HG03103 (cell line): Measurements from ENCODE around the gene PKD2.

Experiments used
- ATAC-seq: cut with Tn5 transposase; IDR thresholded peaks from one replicate; pipeline ENCODE4 v1.9.1; 2021; ENCODE audit warnings: low read depth; ENCODE audit not compliant: unreplicated experiment

PKD2 gene

GRCh38 chr4:88060431-88060830 is 53.0 kb downstream of the PKD2 start:
- ATAC-seq: no peak

DNA sequence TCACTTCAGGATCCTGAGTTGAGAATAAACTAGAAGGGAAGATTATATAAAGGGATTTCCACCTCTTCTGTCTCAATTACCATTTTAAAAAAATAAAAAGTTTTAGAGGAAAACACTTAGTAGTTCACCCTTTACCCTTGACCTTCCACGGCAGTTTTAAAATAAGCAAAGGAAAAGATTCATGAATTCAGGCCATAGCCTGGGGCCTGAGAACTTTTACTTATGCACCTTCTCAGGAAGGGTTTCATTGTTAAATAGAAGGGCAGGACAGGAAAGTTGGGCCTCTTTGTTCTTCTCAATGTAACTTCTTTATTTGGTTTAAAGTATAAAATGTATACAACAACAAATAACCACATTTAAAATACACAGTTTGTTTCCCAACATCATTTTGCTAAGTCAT is 54.9 kb downstream of the PKD2 start:
- no peak for ATAC-seq

DNA sequence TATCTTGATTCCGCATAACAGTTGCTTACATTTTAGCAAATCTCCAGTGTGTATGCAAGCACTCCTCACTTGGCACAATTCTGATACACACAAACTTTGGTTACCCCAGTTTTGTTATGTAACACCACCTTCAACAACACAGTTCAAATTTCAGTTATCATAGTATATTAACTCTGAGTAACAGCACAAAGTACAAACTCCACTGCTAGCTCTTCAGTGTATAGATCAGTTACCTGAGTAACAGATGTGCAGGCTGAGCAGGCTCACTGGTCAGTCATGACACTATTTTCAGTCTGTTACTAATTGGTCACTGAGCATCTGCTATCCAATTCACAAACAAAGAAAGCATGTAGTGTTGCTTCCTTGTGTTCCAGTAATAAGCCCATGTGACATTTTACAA is 55.4 kb downstream of the PKD2 start:
- no peak for ATAC-seq

DNA sequence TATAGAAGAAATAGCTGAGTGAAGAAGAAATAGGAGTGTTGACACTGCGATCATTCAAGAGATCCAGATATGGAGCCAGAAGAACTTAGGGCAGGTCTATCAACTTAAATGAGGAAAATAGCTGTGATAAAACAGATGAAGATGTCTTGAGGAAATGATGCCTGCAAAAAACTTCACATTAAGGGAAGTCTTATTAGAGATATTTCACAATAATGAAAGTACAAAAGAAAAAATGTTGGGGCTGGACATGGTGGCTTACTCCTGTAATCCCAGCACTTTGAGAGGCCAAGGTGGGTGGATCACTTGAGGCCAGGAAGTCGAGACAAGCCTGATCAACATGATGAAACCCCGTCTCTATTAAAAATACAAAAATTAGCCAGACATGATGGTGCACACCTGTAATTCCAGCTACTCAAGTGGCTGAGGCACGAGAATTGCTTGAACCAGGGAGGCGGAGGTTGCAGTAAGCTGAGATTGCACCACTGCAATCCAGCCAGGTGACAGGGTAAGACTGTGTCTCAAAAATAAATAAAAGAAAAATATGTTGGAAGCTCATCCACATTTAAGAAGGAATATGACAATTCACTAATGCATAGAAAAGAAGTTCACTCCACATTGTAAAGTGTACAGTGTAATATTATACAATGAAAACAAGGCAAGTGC is 56.3 kb downstream of the PKD2 start:
- ATAC-seq: no peak

GRCh38 chr4:88064410-88064809 is 57.0 kb downstream of the PKD2 start:
- no peak for ATAC-seq

- ATAC-seq: no peak
These were observed 62.6 kb downstream of the PKD2 start for GRCh38 chr4:88070031-88070430.

DNA sequence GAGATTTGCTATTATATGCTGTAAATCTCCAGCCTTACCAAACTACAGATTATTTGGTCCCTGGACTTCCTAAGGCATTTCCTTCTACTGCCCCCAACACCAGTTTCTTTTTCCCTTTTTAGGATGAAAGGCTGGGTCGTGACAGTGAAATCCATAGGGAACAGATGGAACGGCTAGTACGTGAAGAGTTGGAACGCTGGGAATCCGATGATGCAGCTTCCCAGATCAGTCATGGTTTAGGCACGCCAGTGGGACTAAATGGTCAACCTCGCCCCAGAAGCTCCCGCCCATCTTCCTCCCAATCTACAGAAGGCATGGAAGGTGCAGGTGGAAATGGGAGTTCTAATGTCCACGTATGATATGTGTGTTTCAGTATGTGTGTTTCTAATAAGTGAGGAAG is 67.9 kb downstream of the PKD2 start:
- no peak for ATAC-seq

- ATAC-seq: no peak
These were observed 70.6 kb downstream of the PKD2 start for GRCh38 chr4:88077911-88078524.

- no peak for ATAC-seq
These were observed 71.1 kb downstream of the PKD2 start for GRCh38 chr4:88078579-88078978.

GRCh38 chr4:88080626-88081025 is 73.2 kb downstream of the PKD2 start:
- ATAC-seq: no peak

DNA sequence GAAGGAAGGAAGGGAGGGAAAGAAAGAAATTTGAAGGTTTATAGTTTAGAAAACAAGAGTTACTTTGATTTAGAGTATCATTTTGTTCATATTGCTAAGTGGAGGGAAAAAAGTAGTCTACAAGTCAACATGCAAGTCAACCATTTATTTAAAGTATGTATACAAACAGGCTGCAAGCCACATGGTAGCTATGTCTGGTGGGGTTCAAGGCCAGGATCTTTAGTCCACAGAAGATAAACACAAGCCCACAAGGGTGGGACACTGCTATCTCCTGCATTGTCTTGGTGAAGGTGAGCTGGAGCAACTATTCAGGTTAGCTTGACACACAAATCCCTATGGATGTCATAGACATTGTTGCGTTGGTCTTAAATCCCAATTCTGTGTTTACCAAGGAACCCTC is 79.6 kb downstream of the PKD2 start:
- ATAC-seq: no peak

DNA sequence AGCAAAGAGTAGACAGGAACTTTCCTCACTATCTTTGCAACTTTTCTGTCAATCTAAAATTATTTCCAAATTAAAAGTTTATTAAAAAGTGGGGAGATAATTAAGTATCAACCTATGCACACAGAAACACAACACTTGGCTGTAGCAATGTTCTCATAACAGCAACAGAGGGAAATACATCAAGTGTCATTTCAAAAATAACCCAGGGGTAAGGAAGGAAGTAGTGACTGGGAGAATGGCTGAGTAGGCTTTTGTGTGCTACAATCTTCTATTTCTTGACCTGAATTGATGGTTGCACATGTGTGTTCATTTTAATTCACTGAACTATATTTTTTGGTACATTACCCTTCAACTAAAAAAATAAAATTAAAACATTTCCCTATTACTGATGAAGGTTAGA is 83.5 kb downstream of the PKD2 start:
- ATAC-seq: no peak

DNA sequence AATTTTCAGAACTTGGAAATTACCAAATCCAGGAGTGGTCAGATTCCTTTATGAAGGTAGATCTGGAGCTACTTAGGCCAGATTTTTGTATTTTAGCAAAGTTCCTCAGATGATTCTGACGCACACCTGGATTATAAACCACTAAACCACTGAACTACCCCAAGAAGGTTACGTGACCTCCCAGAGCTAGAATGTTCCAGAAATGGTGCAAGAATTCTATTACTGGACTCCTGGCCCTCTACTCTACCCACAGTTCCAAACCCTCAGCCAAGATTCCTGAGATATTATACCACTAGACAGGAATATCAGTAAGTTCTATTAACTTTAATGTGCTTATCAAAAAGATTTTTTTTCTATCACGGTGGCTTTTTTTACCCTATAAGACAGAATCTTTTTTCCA is 83.9 kb downstream of the PKD2 start:
- no peak for ATAC-seq

- no peak for ATAC-seq
These were observed 86.4 kb downstream of the PKD2 start for GRCh38 chr4:88093874-88094273.

DNA sequence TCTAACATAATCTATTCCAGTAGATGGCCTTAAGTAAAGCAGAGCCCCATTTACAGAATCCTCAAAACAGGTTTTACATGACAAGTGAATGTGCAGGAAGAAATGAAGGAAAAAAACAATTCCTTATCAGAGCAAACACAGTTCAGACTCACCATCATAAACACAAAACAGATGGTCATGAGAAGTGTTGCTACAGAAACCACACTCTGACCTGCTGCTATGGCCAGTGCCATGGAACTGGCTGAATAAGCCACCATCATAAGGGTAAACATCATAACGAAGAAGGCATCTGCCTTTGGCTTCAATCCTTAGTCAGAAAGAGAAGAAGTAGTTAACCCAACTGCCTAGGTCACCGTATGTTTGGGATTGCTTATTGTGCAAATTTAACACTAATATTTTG is 89.9 kb downstream of the PKD2 start:
- no peak for ATAC-seq

DNA sequence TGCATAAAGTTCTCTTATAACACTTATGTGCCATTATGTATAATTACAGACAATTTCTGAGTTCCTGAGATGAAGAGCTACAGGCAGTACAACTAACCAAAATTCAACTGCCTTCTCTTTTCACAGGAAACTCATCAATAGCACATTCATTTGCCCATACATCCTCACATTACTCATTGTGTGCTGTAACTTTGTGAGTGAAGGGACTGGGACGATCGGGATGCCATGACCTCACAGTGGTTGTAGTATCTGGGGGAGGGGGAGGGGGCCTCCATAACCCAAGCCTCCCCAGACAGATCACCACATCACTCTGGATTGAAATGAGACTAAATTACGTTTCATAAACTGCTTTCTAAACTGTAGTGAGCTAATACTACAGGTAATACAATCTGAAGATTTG is 90.3 kb downstream of the PKD2 start:
- ATAC-seq: no peak

DNA sequence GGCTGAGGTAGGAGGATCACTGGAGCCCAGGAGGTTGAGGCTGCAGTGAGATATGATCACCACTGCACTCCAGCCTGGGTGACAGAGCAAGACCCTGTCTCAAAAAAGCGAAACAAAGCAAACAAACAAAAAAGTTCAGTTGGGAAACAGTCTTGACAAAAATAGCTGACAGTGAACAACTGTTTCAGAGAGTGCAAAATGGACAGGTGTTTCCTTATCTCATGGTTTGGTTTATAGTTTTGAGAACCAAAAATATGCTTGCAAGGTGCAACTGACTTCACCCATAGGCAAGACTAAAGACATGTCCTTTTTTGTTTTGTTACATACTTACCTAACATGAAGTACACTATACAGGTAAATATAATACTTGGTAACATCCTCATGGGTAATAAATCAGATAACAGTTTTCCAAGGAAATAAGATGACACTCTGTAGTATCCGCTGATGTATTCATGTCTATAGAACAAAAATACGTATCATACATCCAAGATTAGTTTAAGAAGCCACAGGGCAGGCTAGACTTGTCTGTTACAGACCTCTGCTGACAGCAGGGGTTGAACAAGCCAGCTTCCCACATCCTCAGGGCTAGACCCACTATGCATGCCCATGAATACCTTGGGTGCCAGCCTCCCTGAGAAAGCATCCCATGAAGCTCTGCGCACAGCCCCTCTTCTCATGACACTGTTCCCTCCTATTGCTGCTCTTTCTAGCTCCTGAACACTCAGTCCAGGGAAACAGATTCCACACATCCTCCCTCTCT is 91.7 kb downstream of the PKD2 start:
- no peak for ATAC-seq

- no peak for ATAC-seq
These were observed 93.7 kb downstream of the PKD2 start for GRCh38 chr4:88101165-88101564.

DNA sequence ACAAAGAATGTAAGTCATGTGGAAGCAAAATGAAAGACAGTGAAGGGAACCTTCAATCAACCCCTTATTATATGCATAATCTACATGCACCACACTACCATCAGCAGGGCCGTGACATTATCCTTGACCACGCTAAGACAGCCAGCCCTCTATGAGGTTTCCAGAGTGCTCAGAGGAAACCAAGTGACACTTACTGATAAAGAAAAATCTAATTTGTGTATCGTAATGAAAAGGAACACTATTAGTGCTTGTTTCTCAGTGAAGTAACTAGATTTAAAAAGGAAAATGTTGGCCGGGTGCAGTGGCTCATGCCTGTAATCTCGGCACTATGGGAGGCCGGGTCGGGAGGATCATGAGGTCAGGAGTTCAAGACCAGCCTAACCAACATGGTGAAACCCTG is 94.6 kb downstream of the PKD2 start:
- no peak for ATAC-seq

DNA sequence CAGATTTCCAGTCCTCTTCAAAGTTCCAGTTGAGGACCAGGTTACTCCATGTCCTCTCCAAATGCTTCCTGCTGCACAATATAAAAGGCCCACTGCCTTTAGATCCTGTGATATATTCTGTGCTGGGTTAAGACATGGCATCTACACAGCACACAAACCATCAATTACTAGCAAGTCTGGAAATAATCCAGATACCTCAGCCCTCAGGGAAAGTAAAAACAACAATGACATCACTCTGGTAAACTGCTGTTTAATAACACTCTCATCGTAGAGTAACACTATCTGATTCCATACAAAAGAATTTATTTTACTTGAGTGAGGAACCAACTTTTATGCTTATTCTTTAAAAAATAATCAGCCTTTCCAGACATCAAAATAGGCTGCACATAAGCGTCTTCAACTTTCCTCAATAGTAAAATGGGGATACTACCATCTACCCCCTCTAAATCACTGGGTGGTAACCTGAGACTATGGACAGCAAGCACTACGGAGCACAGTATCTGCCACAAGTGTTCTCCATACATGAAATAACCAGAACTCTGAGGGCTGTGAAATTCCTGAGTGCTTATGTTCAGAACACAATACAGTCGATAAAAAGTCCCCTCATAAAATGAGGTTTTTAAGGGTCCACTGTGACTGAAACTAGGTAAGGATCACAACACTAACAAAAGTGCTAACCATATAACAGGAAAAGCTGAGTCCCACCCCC is 97.6 kb downstream of the PKD2 start:
- no peak for ATAC-seq

DNA sequence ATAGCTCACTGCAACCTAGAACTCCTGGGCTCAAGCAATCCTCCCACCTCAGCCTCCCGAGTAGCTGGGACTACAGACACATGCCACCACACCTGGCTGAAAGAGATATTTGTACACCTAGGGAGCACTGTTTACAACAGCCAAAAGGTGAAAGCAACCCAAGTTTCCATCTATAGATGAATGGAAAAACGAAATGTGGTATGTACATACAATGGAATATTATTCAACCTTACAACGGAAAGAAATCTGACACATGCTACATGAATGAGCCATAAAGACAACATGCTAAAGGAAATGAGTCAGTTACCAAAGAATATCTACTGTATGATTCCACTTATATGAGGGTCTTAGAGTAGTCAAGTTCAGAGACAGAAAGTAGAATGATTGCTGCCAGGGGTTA is 98.8 kb downstream of the PKD2 start:
- no peak for ATAC-seq
